Measurements from ENCODE around the gene ADH4.

- TF ChIP-seq L3MBTL2 (conservative IDR thresholded peaks at IDR 0.05) (no peak), BHLHE40 (IDR thresholded peaks at IDR 0.05; ENCODE audit: borderline replicate concordance) (no peak), LEF1 (IDR thresholded peaks at IDR 0.05; ENCODE audit: borderline replicate concordance) (no peak), FOXM1 (IDR thresholded peaks at IDR 0.05; ENCODE audit: borderline replicate concordance) (no peak), FOXA1 (IDR thresholded peaks at IDR 0.05) (no peak), PKNOX1 (IDR thresholded peaks at IDR 0.05) (no peak), ELF4 (IDR thresholded peaks at IDR 0.05) (no peak), ARNT (IDR thresholded peaks at IDR 0.05) (no peak), TARDBP (IDR thresholded peaks at IDR 0.05) (no peak), HDGF (IDR thresholded peaks at IDR 0.05; ENCODE audit: borderline replicate concordance) (no peak), NFRKB (IDR thresholded peaks at IDR 0.05) (no peak), SUZ12 (IDR thresholded peaks at IDR 0.05) (no peak)
Measured at GRCh38 chr4:99099311-99099710, 44.8 kb downstream of the ADH4 start.

Measured in HEK293T (cell line).